GM12878 (cell line): ENCODE measurements around the gene SFMBT1. TPM values are rescaled to one million over a fixed set of nuclear protein-coding genes. Genes with fewer than 3 reads are reported as not detected.

Source experiments
- ATAC-seq: fragments of 200-7000 bp; cut with Tn5 transposase; 3 replicates; pipeline ENCODE4 v1.9.1; 2020; ENCODE audit warnings: mild to moderate bottlenecking, moderate library complexity
- BruUV-seq: library from RNA; stranded (reverse); fragments of 400-500 nt; replicated peaks from 2 replicates; lab custom pipeline; 2021; lab: Mats Ljungman, UMichigan
- CTCF ChIA-PET: fragments of 300-600 bp; sonication (Branson Sonifier 250); formaldehyde crosslinking; extraction: SDS; loops from one replicate; lab custom pipeline; 2021; ENCODE audit warnings: inconsistent platforms; lab: Yijun Ruan, JAX
- POLR2A ChIA-PET: fragments of 350-600 bp; formaldehyde crosslinking; extraction: SDS; loops from one replicate; lab custom pipeline; 2021; ENCODE audit warnings: inconsistent platforms; lab: Charles Lee
- RAD21 ChIA-PET: fragments of 300-600 bp; sonication (Branson Sonifier 250); formaldehyde crosslinking; loops from one replicate; lab custom pipeline; 2023; ENCODE audit warnings: antibody characterized with exemption; ENCODE audit not compliant: unreplicated experiment; lab: Charles Lee
- SMC1A ChIA-PET: fragments of 300-600 bp; sonication (Branson Sonifier 250); formaldehyde crosslinking; loops from one replicate; lab custom pipeline; 2023; ENCODE audit not compliant: unreplicated experiment, uncharacterized antibody; lab: Charles Lee
- DNase-seq: peaks from one replicate; pipeline ENCODE4 v3.0.0-alpha.2; 2011; ENCODE audit warnings: low read depth, low spot score
- FAIRE-seq: peaks from 3 replicates; lab custom pipeline; 2011; peaks lifted over from hg19 to GRCh38; lab: Jason Lieb, UNC
- H2AFZ ChIP-seq: 2 replicates; pipeline ENCODE4 v1.6.0; 2011; ENCODE audit warnings: low read depth, low read length, control low read depth; ENCODE audit not compliant: control insufficient read depth
- H3K27ac ChIP-seq: 2 replicates; pipeline ENCODE4 v1.5.1; 2011; ENCODE audit warnings: control low read depth; ENCODE audit not compliant: control insufficient read depth, insufficient read depth
- H3K27me3 ChIP-seq, 2 experiments: replicated peaks in 1 of 2; 2 replicates each; pipeline versions ENCODE4 v1.6.0 to v1.6.1; 2011; ENCODE audit warnings: low read length in 1 of 2; ENCODE audit not compliant: control insufficient read depth in 2 of 2, insufficient read depth in 2 of 2
- H3K36me3 ChIP-seq, 2 experiments: 2 replicates each; pipeline ENCODE4 v1.5.1; 2011; ENCODE audit warnings: low read length in 1 of 2; ENCODE audit not compliant: control insufficient read depth in 2 of 2, insufficient read depth in 2 of 2
- H3K4me1 ChIP-seq: 2 replicates; pipeline ENCODE4 v1.6.1; 2011; ENCODE audit warnings: mild to moderate bottlenecking, low read length, moderate library complexity, mixed read lengths; ENCODE audit not compliant: control insufficient read depth, insufficient read depth
- H3K4me2 ChIP-seq: 2 replicates; pipeline ENCODE4 v1.6.0; 2011; ENCODE audit warnings: control low read depth; ENCODE audit not compliant: control insufficient read depth, insufficient read depth
- H3K4me3 ChIP-seq: fragments of 200-600 bp; sonication (generic); 2 replicates; pipeline ENCODE4 v1.5.1; 2016
- H3K79me2 ChIP-seq: 2 replicates; pipeline ENCODE4 v1.6.0; 2011; ENCODE audit warnings: low read length; ENCODE audit not compliant: control insufficient read depth, insufficient read depth
- H3K9ac ChIP-seq: 2 replicates; pipeline ENCODE4 v1.8.0; 2011; ENCODE audit warnings: low read length, control low read depth, mixed read lengths; ENCODE audit not compliant: control insufficient read depth, insufficient read depth
- H3K9me3 ChIP-seq: replicated peaks from 3 replicates; pipeline ENCODE4 v1.5.1; 2011; ENCODE audit warnings: mild to moderate bottlenecking, low read length; ENCODE audit not compliant: control insufficient read depth, insufficient read depth
- H4K20me1 ChIP-seq: 2 replicates; pipeline ENCODE4 v1.6.0; 2011; ENCODE audit not compliant: control insufficient read depth, insufficient read depth
- ASH2L ChIP-seq: fragments of 300-600, 200-600 bp; sonication (generic); IDR thresholded peaks from 2 replicates; pipeline ENCODE4 v1.6.1; 2017; ENCODE audit warnings: low read depth, mild to moderate bottlenecking, borderline replicate concordance
- HDAC6 ChIP-seq: fragments of 200-600 bp; sonication (generic); IDR thresholded peaks from one replicate; pipeline ENCODE4 v1.8.0; 2017; ENCODE audit warnings: antibody characterized with exemption; ENCODE audit not compliant: unreplicated experiment
- HDGF ChIP-seq: fragments of 450-650 bp; IDR thresholded peaks from 2 replicates; pipeline ENCODE4 v1.6.1; 2016; ENCODE audit warnings: antibody characterized with exemption
- KAT2A ChIP-seq: conservative IDR thresholded peaks from 2 replicates; pipeline ENCODE4 v1.6.1; 2011; ENCODE audit warnings: low read depth, low read length; ENCODE audit not compliant: control insufficient read depth
- MTA2 ChIP-seq: fragments of 450-650 bp; IDR thresholded peaks from 2 replicates; pipeline ENCODE4 v1.6.1; 2016; ENCODE audit warnings: low read depth, mild to moderate bottlenecking, moderate library complexity
- MTA3 ChIP-seq: IDR thresholded peaks from 2 replicates; pipeline ENCODE4 v1.6.1; 2012; ENCODE audit warnings: low read length, inconsistent platforms, borderline replicate concordance
- RUNX3 ChIP-seq: IDR thresholded peaks from 2 replicates; pipeline ENCODE4 v1.6.1; 2012; ENCODE audit warnings: low read length, inconsistent platforms
- ZZZ3 ChIP-seq: IDR thresholded peaks from 2 replicates; pipeline ENCODE4 v1.6.1; 2011; ENCODE audit warnings: low read depth; ENCODE audit not compliant: control insufficient read depth, insufficient read length
- WGBS: methylation state at CpG from one replicate; pipeline ENCODE4 v1.1.6; 2016; ENCODE audit warnings: low lambda C conversion rate; ENCODE audit not compliant: insufficient replicate concordance, insufficient coverage; ENCODE audit errors: missing lambda C conversion rate; 5-methylcytosine and 5-hydroxymethylcytosine counted together
- in situ Hi-C: fragments of 300-500 bp; cut with MboI; formaldehyde crosslinking; loops from 9 replicates; pipeline ENCODE4 v1.14.3; 2018; ENCODE audit warnings: mixed read lengths
- intact Hi-C: fragments of 100-400 bp; cut with micrococcal nuclease; formaldehyde crosslinking; loops from one replicate; pipeline ENCODE4 v1.14.2; 2022; ENCODE audit not compliant: unreplicated experiment
- polyA plus RNA-seq, 11 experiments: library from polyadenylated mRNA; depleted of rRNA in 4 of 11; unstranded in 6 of 11; stranded (reverse) in 5 of 11; fragments of >200 nt; fragmentation: Nextera tagmentation in 4 of 11; fragmentation: Illumina TruSeq in 1 of 11; extraction: Ambion mirVana in 4 of 11; extraction: Trizol in 1 of 11; gene quantifications; 1 replicate in 1 of 11; 2 replicates in 10 of 11; pipeline versions ENCODE4 v1.2.1 to v1.2.3, GENCODE V29; 2011 to 2016; ENCODE audit warnings: inconsistent platforms in 2 of 11, missing spikeins in 2 of 11, low read depth in 1 of 11
- total RNA-seq, 4 experiments: library from RNA; depleted of rRNA in 3 of 4; stranded (reverse); fragments of >200 nt in 3 of 4; fragmentation: Illumina TruSeq in 1 of 4; extraction: Trizol in 1 of 4; gene quantifications; 2 replicates each; pipeline versions ENCODE4 v1.2.1 to v1.2.3, GENCODE V29; 2013 to 2021
- TF ChIP-seq, protein P1 (sequence below): IDR thresholded peaks from 2 replicates; pipeline ENCODE4 v1.6.1; 2011; ENCODE audit warnings: borderline replicate concordance, low read depth, mild to moderate bottlenecking, moderate library complexity, mixed read lengths, low read length; ENCODE audit not compliant: insufficient read depth; ENCODE audit errors: extremely low read length

SFMBT1 gene
- total and polyA plus RNA-seq, 10 of the 15 experiments (the other 5 are each of a cell fraction or from before 2014, with no cell fraction given) = 3.2 to 19.5 (median 11.4) TPM

DNA sequence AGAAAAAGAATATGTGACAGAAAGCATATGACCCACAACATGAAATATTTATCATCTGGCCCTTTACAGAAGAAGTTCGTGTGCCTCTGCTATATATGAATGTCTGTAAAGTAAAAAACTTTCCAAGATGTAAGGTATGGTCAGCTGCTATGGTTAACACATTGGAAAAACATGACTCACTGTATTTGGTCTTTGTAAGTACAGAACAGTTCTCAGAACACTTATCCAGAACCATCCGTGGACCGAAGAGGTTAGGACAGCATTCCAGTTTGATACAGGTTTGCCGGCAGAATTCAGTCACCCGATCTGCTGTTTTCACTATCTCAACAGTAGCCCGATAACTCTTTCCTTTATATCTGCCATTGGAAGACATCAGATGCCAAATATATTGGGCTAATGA, 135.1 kb downstream of the SFMBT1 start:
- in situ Hi-C loops = no loop called here
- H2AFZ ChIP-seq = no peak overlapping the region
- SMC1A ChIA-PET = interaction anchor here (0.8 kb wide), 1 partner anchor 16 kb away, joined by 4 read pairs; no protein-coding TSS in a partner anchor
- no peaks in the 10 kb centered on the region for H4K20me1 ChIP-seq
- no peak overlapping the region for H3K4me2 ChIP-seq
- TF ChIP-seq, protein P1, sequence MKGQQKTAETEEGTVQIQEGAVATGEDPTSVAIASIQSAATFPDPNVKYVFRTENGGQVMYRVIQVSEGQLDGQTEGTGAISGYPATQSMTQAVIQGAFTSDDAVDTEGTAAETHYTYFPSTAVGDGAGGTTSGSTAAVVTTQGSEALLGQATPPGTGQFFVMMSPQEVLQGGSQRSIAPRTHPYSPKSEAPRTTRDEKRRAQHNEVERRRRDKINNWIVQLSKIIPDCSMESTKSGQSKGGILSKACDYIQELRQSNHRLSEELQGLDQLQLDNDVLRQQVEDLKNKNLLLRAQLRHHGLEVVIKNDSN = no peak
- no peak for TF ChIP-seq KAT2A
- TF ChIP-seq MTA3 = no peak
- TF ChIP-seq MTA2 = no peak
- TF ChIP-seq RUNX3 = no peak
- TF ChIP-seq ASH2L = no peak
- no peak for TF ChIP-seq HDAC6
- no peak for TF ChIP-seq ZZZ3
- TF ChIP-seq HDGF = no peak
- TF ChIP-seq, all 136 proteins: peak for 0
- Histone ChIP-seq H3K79me2 (no peaks in the 10 kb centered on the region), H3K27me3 (no peaks in the 10 kb centered on the region), H3K9me3 (no peaks in the 10 kb centered on the region), H3K4me3 (no peak overlapping the region), H3K27ac (no peak overlapping the region), H3K4me1 (no peaks in the 10 kb centered on the region), H3K9ac (no peak overlapping the region), H3K36me3 (peaks cover 0 to 18% of the 10 kb centered on the region in 2 experiments; a peak in 3 of 4 replicates)
- POLR2A ChIA-PET = no interaction called here
- intact Hi-C loops = no loop called here
- DNase-seq = no peak
- no peak for ATAC-seq
- FAIRE-seq = no peak
- CTCF ChIA-PET = interaction anchor here (1.3 kb wide), 1 partner anchor 18 kb away, joined by 4 read pairs; no protein-coding TSS in a partner anchor
- WGBS = over 99% methylated on average over 6 of the region's 6 CpGs
- RAD21 ChIA-PET = no interaction called here
- no TSS peak for BruUV-seq
